ENCODE measurements around the gene DACT2.
"Not testable (repeated sequence)": the region's sequence is repeated elsewhere in the genome, so short reads cannot be mapped to it uniquely, and the experiment has no call there.

DACT2 gene

GRCh38 chr6:168269455-168270243, 49.9 kb downstream of the DACT2 start:
- in situ Hi-C loops (cut with HindIII; ENCODE audit: low sequenced_read_pairs) = no loop called here

GRCh38 chr6:168268755-168269154, 50.8 kb downstream of the DACT2 start:
- in situ Hi-C loops (cut with HindIII; ENCODE audit: low sequenced_read_pairs) = no loop called here

- in situ Hi-C loops (cut with HindIII; ENCODE audit: low sequenced_read_pairs) = not testable (repeated sequence)
These were observed 51.8 kb downstream of the DACT2 start for GRCh38 chr6:168267779-168268178.

GRCh38 chr6:168265827-168266815, 53.5 kb downstream of the DACT2 start:
- in situ Hi-C loops (cut with HindIII; ENCODE audit: low sequenced_read_pairs) = no loop called here

GRCh38 chr6:168265394-168265793, 54.2 kb downstream of the DACT2 start:
- in situ Hi-C loops (cut with HindIII; ENCODE audit: low sequenced_read_pairs) = no loop called here

- in situ Hi-C loops (cut with HindIII; ENCODE audit: low sequenced_read_pairs) = loop anchor here (5.0 kb wide), 1 partner anchor 83 kb away; no protein-coding TSS in a partner anchor
These were observed 54.8 kb downstream of the DACT2 start for GRCh38 chr6:168264593-168265335.

- in situ Hi-C loops (cut with HindIII; ENCODE audit: low sequenced_read_pairs) = loop anchor here (5.0 kb wide), 1 partner anchor 84 kb away; no protein-coding TSS in a partner anchor
These were observed 56.1 kb downstream of the DACT2 start for GRCh38 chr6:168263351-168263905.

GRCh38 chr6:168261234-168261633, 58.3 kb downstream of the DACT2 start:
- in situ Hi-C loops (cut with HindIII; ENCODE audit: low sequenced_read_pairs) = loop anchor here (5.0 kb wide), 1 partner anchor 86 kb away; no protein-coding TSS in a partner anchor

- in situ Hi-C loops (cut with HindIII; ENCODE audit: low sequenced_read_pairs) = loop anchor here (5.0 kb wide), 1 partner anchor 87 kb away; no protein-coding TSS in a partner anchor
These were observed 59.1 kb downstream of the DACT2 start for GRCh38 chr6:168260420-168260987.

- in situ Hi-C loops (cut with HindIII; ENCODE audit: low sequenced_read_pairs) = no loop called here
These were observed 60.8 kb downstream of the DACT2 start for GRCh38 chr6:168258795-168259194.

- in situ Hi-C loops (cut with HindIII; ENCODE audit: low sequenced_read_pairs) = no loop called here
These were observed 62.6 kb downstream of the DACT2 start for GRCh38 chr6:168256940-168257339.
